NCI-H774 (cell line): ENCODE data around the gene CHRNA3.

ENCODE experiments used
- DNase-seq: peaks from one replicate; lab custom pipeline; 2025; lab: John Stamatoyannopoulos, UW

Gene CHRNA3

DNA sequence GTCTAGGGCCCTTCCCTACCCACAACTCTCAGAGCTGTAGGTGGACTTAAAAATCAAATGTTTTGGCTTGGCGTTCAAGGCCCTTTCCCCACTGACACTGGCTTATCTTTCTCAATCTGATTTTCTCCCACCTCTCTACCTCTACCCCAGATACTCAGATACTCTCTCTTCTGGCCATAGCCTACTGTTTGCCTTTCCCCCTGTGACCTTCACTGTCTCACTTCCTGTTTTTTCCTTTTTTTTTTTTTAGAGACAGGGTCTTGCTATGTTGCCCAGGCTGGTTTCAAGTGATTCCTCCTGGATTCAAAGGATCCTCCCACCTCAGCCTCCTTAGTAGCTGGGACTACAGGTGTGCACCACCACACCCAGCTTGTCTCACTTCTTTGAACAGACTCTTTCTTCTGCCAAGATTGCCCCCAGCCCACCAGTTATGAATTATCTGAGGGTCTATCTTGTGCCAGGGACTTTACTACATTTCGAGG is 15.6 kb upstream of the CHRNA3 start:
- no peak for DNase-seq

DNA sequence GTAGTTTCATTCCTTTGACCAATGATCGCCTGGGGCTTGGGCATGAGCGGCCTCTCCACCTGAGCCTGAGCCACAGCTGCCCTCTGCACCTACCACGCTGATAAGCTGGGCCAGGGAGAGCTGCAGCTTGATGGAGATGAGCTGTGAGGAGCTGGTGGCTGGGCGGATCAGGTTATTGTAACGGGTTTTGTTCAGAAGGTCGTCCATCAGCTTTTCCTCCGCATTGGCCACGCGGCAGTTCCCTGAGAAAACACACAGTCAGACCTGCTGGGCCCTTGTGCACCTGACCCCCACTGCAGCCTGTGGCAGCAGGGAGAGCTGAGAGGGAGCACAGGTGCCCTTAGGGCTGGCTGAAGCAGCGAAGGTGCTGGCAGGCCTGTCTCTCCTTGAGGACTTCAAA is 14.6 kb upstream of the CHRNA3 start:
- DNase-seq = no peak

DNA sequence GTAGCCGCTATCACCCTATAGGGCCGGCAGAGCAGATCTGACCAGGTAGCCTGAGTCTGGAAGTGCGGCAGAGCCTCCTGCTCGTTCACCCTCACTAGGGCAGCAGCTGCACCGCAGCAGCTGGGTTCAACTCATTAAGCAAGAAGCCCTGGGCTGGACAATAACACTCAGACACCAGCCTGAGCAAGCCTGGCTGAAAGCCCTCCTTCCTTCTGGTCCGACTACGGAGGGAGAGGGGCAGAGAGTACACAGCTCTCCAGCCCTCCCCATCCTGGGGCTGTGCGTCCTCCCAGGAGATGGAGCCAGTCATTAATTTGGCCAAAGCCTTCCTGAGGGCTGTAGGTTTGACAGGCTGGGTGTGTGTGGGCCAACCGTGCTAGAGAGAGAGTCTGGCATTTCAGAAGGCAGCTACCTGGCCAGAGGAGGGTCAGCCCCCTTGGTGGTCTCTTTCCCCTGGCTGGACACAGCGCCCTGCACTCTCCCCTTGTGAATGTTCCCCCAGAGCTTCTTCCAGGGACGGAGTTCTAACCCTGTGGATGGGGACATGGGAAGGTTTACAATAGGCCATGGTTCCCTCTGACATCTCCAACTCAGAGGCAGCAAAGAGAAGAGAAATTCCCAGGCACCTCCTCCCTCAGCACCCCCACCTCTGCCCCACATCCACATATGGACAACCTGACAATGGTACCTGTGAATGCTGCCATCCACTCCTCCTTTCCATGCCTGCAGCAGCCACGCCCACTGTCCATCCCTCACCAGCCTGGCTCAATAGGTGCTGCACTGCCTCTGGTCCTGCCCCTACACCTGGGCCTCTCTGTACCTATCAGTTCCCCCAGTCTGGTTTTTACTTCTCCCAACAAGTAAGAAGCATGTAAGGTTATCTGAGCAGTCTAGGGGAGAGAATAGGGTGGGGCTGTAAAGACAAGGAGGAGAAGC is 13.7 kb upstream of the CHRNA3 start:
- DNase-seq = no peak

DNA sequence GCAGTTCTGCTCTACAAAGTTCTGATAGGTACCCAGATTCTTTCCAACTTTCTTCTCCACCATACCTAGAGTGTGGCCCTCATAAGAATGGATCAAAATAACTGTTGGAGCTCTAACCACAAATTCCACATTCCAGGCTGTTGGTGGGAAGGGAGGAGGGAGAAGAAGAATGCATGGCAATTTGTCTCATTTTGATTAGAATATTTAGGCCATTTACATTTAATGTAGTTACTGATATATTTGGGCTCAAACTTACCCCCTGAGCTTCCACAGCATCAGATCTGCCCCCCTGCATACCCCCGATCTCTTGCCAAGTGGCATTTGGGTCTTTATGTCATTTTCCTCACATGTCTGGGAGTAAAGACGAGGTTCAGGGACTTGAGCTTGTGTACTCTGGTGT is 12.6 kb upstream of the CHRNA3 start:
- DNase-seq = no peak

DNA sequence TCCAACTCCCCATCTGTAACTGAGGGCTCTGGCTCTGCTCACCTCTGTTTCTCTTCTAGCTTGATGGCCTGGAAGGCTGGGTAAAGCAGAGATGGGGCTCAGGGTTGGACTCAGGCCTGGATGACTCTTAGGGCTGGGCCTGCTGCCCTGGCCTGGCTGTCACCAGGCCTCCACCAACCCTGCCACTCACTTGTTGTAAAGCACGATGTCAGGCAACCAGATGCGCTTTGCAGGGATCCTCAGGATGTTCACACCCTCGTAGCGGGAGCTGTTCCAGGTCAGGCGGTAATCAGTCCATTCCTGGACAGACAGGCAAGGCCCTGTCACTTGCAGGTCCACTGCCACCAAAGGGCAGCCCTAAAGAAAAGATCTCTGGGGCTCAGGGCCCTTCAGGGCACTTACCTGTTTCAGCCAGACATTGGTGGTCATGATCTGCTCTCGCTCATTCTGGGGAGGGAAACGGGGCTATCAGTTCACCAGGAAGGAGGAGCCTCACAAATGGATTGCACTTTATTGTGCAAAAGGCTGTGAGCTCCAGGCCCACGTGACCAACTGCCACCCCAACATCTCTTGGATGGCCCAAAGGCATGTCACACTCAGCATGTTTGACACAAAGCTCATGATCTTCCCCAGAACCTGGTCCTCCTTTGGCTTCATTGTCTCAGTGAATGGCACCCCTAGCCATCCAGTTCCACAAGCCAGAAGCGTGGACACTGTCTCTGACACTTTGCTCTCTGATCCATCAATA is 10.3 kb upstream of the CHRNA3 start:
- DNase-seq = no peak

DNA sequence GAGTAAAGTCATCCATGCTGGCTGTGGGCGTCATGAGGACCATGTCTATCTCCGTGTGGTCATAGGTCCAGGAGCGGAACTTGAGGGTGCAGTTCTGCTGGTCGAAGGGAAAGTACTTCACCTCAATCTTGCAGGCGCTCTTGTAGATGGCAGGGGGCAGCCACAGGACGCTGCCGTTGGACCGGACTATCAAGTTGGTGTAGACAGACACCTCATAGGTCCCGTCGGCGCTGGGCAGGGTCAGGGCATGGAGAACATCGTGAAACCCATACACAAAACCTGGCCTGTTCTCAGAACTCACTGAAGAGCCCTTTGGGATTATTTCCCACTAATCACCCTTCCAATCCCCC is 8.9 kb upstream of the CHRNA3 start:
- DNase-seq = no peak

DNA sequence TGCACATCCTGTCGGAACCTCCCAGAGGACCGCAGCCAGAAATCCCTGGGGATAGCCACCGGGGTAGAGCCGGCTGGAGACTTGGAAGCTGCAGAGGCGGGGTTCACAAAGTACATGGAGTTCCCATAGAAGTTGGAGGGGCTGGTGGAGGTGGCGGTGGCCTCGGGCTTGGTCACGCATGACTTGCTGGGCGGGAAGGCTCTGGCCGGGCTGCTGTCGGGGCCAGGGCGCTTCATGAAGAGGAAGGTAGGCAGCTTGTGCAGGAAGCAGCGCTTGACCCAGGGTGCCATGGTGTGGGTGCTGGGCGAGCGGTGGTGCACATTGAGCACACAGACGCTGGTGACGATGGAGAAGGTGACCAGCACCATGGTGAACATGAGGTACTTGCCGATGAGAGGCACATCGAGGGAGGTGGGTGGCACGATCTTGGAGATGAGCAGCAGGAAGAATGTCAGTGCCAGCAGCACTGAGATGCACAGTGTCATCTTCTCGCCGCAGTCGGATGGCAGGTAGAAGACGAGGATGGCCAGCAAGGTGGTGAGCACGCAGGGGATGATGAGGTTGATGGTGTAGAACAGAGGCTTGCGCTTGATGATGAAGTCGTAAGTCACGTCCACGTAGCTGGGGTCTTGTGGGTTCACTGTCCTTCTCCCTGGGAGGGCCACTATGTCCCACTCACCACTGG is 8.4 kb upstream of the CHRNA3 start:
- no peak for DNase-seq

DNA sequence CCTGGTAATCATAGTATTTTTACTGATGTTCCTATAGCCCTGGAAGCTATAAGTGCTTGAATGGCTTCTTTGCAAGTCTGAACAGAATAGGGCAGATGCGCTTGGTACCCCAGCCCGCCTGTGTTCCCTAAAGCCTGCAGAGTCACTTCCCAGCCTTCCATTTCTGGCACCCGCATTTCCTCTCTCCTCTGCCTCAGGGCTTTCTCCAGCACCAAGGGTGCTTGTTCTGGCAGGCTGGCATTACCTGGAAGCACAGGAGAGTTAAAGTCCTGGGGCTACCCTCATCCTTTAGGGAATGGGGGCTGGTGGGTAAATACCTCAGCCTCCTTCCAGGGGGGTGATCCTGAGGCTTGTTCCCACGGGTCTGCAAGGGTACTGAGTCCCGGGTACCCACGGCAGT is 7.4 kb upstream of the CHRNA3 start:
- no peak for DNase-seq

DNA sequence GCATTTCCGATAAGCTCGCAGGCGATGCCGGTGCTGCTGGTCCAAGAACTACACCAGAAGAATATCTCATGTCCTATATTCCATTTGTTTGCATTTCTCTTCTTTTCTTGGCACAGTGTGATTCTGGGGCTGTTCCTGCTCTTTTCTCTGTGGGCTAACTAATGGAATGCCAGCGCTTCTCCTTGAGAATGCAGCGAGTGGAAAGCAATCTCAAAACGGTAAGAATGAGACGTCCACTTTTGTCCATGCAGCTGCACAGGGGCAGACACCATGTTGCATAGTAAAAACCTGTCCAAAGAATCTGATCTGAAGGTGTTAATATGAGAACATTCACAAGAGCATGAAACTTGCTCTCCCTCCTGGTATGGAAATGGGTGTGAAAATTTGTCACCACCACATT is 6.6 kb upstream of the CHRNA3 start:
- DNase-seq = no peak

DNA sequence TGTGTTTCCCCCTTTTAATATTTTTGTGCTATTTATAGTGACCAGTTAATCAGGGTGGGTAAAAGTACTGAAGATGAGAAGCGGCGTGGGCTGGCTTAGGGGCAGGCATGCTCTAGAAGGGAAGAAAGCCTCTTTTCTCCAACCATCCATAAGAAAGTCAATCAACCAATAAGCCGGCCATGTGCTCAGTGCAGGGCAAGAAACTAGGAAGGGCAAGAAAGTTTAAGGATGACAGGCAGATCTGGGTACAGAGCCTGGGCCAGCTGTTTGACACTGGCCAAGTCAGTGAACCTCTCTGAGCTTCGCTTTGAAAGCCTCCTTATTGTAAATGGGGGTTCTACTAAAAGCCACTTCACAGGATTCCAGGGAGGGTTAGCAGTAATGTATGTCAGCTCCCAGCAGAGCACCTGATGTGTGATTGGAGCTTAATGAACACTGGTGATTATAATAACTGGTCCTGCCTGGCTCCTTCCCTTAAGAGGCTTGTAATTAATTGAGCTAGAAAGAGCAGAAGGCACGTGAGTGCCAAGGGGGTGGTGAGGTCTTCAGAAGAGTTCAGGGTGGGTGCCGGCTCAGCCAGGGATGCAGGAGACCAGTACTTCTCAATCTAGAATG is 5.7 kb upstream of the CHRNA3 start:
- no peak for DNase-seq

DNA sequence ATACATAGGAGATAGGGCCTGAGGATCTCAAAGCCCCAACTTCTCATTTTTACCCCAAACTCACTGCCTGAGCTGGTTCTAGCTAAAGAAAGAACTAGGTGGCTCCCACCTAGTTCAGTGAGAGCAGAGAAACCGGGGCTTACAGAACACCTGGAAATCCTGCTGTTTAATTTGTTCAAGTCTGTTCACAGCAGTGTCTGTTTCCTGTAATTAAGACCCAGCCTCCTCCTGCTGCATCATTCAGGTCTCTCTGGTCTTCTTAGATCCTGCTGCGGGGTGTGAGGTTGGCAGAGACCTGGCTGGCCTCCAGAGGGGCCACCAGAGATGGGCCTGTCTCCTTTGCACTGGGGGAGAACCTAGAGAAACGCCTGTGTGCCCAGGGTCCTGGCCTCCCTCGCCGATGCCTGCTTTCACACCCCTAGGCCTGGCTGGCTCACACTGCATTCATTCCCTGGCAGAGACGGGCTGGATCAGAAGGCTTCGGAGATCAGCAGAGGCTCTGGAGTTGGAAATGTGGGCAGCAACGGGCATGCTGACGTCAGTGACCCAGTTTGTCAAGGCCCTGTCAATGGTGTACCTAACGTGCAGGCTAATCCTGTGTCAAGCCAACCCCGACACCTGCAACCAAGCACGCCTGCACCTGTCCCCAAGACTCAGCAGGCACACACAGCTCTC is 4.9 kb upstream of the CHRNA3 start:
- peak; percentile 74 for DNase-seq

DNA sequence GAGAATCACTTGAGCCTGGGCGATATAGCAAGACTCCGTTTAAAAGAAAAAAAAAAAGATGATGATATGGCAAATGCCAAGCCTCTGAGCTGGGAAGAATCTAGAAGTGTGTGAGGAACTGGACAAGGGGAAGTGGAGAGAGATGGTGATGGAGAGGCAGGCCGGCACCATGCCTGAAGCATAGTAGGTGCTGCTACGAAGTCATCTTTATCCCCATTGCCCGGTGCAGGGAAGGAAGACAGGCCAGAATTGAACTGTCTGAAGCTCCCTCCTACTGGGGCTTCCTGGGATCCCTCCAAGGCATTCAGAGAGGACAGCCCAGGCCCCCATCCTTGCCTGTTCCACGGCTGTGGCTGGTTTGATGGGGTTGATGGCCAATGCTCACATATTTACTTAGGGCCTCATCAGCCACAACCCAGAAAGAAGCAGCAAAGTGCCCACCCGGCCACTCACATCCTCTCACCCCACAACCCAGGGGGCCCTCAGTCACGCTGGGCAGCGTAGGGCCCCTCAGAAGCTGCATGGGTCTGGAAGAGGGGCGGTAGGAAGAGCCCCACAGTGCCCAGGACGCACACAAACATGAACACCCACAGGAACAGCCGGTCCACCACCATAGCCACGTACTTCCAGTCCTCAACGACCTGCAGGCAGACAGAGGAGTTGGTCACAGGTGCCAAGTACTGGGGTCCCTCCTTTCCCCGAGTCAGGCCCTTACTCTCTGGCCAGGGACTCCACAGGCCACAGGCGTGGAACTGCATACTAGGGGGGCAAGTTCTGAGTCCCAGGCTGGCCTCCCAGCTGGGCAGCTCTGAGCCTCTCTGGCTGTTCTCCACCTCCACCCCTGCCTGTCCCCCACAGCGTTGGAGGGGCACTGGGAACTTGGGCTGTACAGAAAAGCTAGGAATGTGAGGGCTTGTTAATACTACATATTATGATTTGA is 4.1 kb upstream of the CHRNA3 start:
- DNase-seq = no peak

DNA sequence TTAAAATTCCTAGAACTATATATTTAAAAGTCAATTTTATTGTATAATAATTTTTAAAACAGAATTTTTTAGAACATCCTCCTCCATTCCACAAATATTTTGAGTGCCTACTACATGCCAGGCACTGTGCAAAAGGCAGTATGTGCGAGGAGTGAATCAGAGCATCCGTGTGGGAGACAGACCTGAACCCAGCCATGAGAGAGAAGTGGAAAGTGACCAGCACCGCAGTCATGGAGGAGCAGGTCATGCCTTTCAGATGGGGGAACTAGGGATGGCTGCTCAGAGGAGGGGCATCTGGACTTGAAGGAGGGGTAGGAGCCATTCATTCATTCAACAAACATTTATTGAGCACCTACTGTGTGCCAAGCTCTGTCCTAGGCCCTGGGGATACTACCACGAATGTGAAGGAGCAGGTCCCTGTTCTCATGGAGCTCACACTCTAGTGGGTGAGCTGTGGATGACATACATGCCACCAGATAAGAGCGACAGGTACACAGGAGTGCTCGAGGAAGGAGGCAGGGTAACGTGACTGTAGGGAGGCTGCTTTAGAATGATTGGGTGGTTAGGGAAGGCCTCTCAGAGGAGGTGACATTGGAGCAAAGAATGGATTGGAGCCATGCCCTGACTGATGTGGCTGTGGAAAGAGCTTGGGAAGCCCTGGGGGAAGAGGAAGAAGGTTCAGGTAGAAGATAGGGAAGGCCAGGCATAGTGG is 3.1 kb upstream of the CHRNA3 start:
- DNase-seq = no peak

DNA sequence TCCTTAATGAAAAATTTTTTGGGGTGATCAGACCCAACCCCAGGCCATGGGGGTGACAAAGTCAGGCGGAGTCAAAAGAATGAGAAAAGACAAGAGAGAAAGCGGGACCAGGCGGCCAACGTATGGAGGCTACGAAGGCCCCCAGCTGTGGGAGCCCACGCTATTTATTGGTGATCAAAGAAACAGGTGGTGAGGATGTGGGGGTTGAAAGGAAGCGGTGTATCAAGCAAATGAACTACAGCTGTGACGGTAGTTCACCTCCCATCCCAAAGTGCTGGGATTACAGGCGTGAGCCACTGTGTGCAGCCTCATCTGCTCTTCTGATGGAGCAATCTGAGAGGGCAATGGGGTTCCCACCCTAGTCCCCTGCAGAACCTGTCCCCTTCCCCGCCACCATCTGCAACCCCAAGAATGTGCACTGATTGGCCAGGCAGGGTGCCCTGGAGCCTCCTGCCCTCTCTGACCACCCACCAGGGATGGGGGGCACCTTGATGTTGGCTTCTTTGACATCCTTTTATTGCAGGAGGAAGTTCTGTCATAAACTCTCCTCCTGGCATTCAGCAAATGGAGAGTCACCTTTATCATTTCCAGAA is 1.1 kb upstream of the CHRNA3 start:
- DNase-seq = no peak

DNA sequence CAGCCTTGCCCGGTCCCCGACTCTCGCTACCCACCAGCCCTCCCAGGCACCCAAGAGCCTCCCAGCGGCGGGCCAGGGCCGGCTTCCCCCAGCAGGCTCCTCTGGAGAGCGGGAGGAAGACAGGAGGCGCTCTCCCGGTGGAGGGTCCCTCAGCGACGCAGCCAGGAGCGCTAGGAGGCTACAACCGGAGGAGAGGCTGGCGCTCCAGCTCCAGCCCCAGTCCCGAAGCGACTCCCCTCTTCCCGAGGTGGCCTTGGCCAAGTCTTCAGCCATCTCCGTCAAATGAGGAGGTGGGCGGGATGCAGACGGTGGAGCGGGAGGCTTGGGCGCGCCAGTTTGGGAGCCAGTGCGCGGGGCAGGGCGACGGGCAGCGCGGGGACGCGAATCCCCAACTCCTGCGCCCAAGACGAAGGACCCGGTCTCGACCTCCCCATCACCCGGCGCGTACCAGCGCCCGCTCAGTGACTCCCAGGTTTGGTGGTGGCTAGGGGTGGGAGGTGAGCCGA is 722 bp downstream of the CHRNA3 start:
- no peak for DNase-seq

DNA sequence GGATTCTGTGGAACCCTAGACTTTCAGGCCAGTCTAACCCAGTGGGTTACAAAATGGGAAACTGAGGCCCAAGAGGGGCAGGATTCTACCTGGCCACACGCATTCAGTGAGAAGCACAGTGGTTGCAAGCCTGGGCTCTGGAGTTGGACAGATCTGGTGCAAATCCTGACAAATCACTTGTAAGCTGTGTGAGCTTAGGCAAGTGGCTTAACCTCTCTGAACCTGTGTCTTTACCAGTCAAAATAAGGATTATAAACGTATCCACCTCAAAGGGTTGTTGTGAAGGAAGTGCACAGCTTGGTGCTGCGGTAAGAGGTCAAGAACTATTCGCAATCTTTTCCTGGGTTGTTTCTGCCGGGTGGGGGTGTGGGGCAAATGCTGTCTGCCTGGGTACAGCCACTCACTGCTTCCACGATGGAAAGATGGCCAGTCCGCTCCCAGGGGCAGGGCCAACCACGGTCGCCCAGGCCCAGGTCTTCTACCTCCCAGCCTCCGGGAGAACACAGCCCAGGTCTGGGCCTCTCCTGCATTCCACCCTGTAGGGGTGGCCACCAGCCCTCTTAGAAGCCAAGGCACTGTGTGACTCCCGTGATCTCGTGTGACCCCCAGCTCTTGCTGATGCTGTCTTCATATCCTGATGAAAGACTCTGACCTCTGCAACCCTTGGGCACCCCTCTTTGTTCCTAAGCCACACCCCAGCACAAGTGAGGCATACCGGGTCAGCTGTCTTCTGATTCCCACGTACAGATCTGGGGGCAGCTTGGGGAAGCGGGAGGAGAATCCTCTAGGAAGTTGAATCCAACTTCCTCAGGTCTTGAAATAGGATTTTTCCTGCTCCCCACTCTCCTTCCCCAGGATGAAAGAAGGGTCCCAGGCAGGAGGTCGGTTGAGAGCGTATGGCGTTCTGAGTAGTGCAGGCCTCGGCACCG is 1.5 kb downstream of the CHRNA3 start:
- DNase-seq = no peak

DNA sequence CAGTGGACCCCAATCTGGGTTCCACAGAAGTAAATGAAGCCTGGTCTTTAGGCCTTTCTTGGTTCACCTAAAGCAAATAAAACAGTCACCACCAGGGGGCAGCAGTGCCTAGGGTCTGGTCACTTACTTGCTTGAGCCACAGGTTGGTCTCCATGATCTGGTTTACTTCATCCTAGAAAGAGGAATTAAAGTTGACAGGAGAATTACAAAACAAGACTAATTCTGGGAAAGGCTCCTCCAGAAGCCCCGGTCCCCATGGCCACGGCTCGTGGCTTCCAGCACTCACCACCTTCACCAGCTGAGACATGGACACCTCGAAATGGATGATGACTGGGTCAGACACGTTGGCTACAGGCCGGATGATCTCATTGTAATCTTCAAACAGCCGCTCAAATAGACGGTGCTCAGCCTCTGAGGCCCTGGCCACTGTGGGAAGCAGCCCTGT is 2.3 kb downstream of the CHRNA3 start:
- peak; percentile 63 for DNase-seq

DNA sequence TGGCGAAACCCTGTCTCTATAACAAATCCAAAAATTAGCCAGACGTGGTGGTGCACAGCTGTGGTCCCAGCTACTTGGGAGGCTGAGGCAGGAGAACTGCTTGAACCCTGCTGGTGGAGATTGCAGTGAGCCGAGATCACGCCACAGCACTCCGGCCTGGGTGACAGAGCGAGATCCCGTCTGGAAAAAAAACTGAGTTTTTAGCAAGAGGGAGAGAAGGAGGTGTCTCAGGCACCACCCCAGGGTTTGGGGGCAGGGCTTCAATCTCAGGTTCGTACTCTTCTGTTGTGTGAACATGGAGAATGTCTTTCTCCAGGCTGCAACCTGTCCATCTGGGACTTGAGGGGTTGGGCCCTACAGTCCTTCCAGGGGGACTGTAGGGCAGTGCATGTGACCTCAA is 2.7 kb downstream of the CHRNA3 start:
- DNase-seq = no peak
